LNCAP (cell line): ENCODE measurements around the gene SLC38A6.

Experiments
- CTCF ChIP-seq: fragments of 450-650 bp; IDR thresholded peaks from 2 replicates; pipeline ENCODE4 v1.5.1; 2017; ENCODE audit warnings: mild to moderate bottlenecking

The SLC38A6 gene

GRCh38 chr14:60968671-60969070 is 12.4 kb upstream of the SLC38A6 start:
- TF ChIP-seq CTCF, result no peak

- no peak for TF ChIP-seq CTCF
Measured at GRCh38 chr14:60970146-60970545, 10.9 kb upstream of the SLC38A6 start.

GRCh38 chr14:60971271-60971670 is 9.8 kb upstream of the SLC38A6 start:
- TF ChIP-seq CTCF, result no peak

GRCh38 chr14:60972295-60972694 is 8.8 kb upstream of the SLC38A6 start:
- TF ChIP-seq CTCF, result no peak

GRCh38 chr14:60973070-60973469 is 8.0 kb upstream of the SLC38A6 start:
- no peak for TF ChIP-seq CTCF

- no peak for TF ChIP-seq CTCF
Measured at GRCh38 chr14:60974090-60974651, 6.9 kb upstream of the SLC38A6 start.

- no peak for TF ChIP-seq CTCF
Measured at GRCh38 chr14:60975551-60975950, 5.5 kb upstream of the SLC38A6 start.

- no peak for TF ChIP-seq CTCF
Measured at GRCh38 chr14:60977847-60978246, 3.2 kb upstream of the SLC38A6 start.
